OCI-LY1 (cell line): ENCODE measurements around the gene OTOG.

Source experiments
- EZH2 ChIP-seq: fragments of 200-600 bp; sonication (generic), shearing (Covaris generic); IDR thresholded peaks from 2 replicates; pipeline ENCODE4 v1.8.0; 2017; ENCODE audit warnings: borderline replicate concordance, mixed run types, mild to moderate bottlenecking, antibody characterized with exemption, low read length, moderate library complexity, mixed read lengths
- TF ChIP-seq, protein P1 (sequence below): fragments of 200-600 bp; sonication (generic), shearing (Covaris generic); IDR thresholded peaks from 2 replicates; pipeline ENCODE4 v1.5.1; 2017; ENCODE audit warnings: mild to moderate bottlenecking, antibody characterized with exemption, low read length, moderate library complexity, mixed read lengths

DNA sequence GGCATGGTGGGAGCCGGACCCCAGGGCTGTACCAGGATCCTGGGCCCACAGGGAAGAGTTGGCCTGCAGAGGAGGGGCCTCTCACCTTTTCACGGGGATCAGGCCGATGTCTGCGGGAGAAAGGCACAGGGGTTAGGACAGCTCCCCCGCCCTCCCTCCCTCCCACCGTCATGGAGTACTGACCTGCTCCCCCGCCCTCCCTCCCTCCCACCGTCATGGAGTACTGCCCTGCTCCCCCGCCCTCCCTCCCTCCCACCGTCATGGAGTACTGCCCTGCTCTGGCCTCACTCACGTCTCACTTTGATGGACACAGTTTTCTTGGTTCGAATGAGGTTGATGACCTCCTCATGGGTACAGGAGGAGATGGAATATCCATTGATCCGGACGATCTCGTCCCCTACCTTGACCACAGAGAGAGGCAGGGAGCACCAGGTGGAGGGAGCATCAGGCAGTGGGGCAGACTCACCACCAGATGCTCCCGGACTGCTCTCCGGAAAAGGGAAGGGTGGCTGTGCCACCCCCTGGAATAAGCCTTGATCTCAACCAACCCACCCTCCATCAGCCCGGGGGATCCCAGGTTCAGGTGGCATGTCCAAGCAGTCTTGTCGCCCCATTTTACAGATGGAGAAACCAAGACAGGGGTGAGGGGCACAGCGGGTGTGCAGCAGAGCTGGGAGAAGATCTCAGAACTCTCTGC, 20.0 kb upstream of the OTOG start:
- TF ChIP-seq, protein P1, sequence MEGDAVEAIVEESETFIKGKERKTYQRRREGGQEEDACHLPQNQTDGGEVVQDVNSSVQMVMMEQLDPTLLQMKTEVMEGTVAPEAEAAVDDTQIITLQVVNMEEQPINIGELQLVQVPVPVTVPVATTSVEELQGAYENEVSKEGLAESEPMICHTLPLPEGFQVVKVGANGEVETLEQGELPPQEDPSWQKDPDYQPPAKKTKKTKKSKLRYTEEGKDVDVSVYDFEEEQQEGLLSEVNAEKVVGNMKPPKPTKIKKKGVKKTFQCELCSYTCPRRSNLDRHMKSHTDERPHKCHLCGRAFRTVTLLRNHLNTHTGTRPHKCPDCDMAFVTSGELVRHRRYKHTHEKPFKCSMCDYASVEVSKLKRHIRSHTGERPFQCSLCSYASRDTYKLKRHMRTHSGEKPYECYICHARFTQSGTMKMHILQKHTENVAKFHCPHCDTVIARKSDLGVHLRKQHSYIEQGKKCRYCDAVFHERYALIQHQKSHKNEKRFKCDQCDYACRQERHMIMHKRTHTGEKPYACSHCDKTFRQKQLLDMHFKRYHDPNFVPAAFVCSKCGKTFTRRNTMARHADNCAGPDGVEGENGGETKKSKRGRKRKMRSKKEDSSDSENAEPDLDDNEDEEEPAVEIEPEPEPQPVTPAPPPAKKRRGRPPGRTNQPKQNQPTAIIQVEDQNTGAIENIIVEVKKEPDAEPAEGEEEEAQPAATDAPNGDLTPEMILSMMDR = no peak
- no peak for TF ChIP-seq EZH2
